ENCODE results near the gene MYLK2. TPM values are rescaled to one million over a fixed set of nuclear protein-coding genes. Genes with fewer than 3 reads are reported as not detected.

Gene MYLK2
- total RNA-seq, 2 experiments from 2014 or later, result not detected

GRCh38 chr20:31848088-31848999 lies 29.2 kb downstream of the MYLK2 start:
- no peak overlapping the region for H3K4me3 Mint-ChIP-seq
- peaks cover 7% of the 10 kb centered on the region for H3K4me1 ChIP-seq (ENCODE audit: insufficient read depth, low read length)
- H3K4me1 Mint-ChIP-seq (ENCODE audit: low read depth), result no peaks in the 10 kb centered on the region
- no peaks in the 10 kb centered on the region for H3K36me3 Mint-ChIP-seq (ENCODE audit: low read depth)
- H3K9me3 ChIP-seq (ENCODE audit: control insufficient read depth in 1 of 2, insufficient read depth in 1 of 2, low read length in 2 of 2), result peaks cover 0 to 4% of the 10 kb centered on the region in 2 experiments
- no peak for TF ChIP-seq CTCF (IDR thresholded peaks at IDR 0.05)
- no peaks in the 10 kb centered on the region for H3K36me3 ChIP-seq (ENCODE audit: insufficient read depth, low read length)
- H3K4me3 ChIP-seq (ENCODE audit: low read length), result no peak overlapping the region
- H3K27me3 ChIP-seq (ENCODE audit: control insufficient read depth in 1 of 2, insufficient read depth in 2 of 2, low read length in 2 of 2), result peaks cover 5 to 12% of the 10 kb centered on the region in 2 experiments
- H3K27me3 Mint-ChIP-seq, result peaks cover 32% of the 10 kb centered on the region
- H3K27ac ChIP-seq (ENCODE audit: low read depth in 1 of 2, low read length in 2 of 2), result no peak overlapping the region
- H3K27ac Mint-ChIP-seq, result no peak overlapping the region
- no peaks in the 10 kb centered on the region for H3K9me3 Mint-ChIP-seq
- DNase-seq (no peak), ATAC-seq (ENCODE audit: poor library complexity) (no peak)
- CTCF ChIA-PET, result no interaction called here
- POLR2A ChIA-PET, result no interaction called here
- intact Hi-C loops (cut with DNase I, micrococcal nuclease), result no loop called here

GRCh38 chr20:31849306-31849930 lies 30.3 kb downstream of the MYLK2 start:
- Histone ChIP-seq H3K36me3 (ENCODE audit: insufficient read depth, low read length) (no peaks in the 10 kb centered on the region), H3K4me3 (ENCODE audit: low read length) (no peak overlapping the region), H3K27me3 (ENCODE audit: control insufficient read depth in 1 of 2, insufficient read depth in 2 of 2, low read length in 2 of 2) (peaks cover 7 to 13% of the 10 kb centered on the region in 2 experiments), H3K4me1 (ENCODE audit: insufficient read depth, low read length) (peaks cover 7% of the 10 kb centered on the region), H3K27ac (ENCODE audit: low read depth in 1 of 2, low read length in 2 of 2) (no peak overlapping the region), H3K9me3 (ENCODE audit: control insufficient read depth in 1 of 2, insufficient read depth in 1 of 2, low read length in 2 of 2) (peaks cover 0 to 4% of the 10 kb centered on the region in 2 experiments)
- ATAC-seq (ENCODE audit: poor library complexity) (no peak), DNase-seq (no peak)
- H3K27ac Mint-ChIP-seq, result no peak overlapping the region
- POLR2A ChIA-PET, result no interaction called here
- H3K27me3 Mint-ChIP-seq, result peaks cover 32% of the 10 kb centered on the region
- no peak overlapping the region for H3K4me3 Mint-ChIP-seq
- no peak for TF ChIP-seq CTCF (IDR thresholded peaks at IDR 0.05)
- CTCF ChIA-PET, result interaction anchor here (0.6 kb wide), 1 partner anchor 36 kb away, joined by 3 read pairs; no protein-coding TSS in a partner anchor
- intact Hi-C loops (cut with DNase I, micrococcal nuclease), result no loop called here
- H3K4me1 Mint-ChIP-seq (ENCODE audit: low read depth), result no peaks in the 10 kb centered on the region
- no peaks in the 10 kb centered on the region for H3K9me3 Mint-ChIP-seq
- no peaks in the 10 kb centered on the region for H3K36me3 Mint-ChIP-seq (ENCODE audit: low read depth)

- H3K36me3 ChIP-seq (ENCODE audit: insufficient read depth, low read length), result no peaks in the 10 kb centered on the region
- peaks cover 32% of the 10 kb centered on the region for H3K27me3 Mint-ChIP-seq
- no peaks in the 10 kb centered on the region for H3K9me3 Mint-ChIP-seq
- POLR2A ChIA-PET, result no interaction called here
- peaks cover 7% of the 10 kb centered on the region for H3K4me1 ChIP-seq (ENCODE audit: insufficient read depth, low read length)
- peaks cover 11 to 29% of the 10 kb centered on the region in 2 experiments for H3K27me3 ChIP-seq (ENCODE audit: control insufficient read depth in 1 of 2, insufficient read depth in 2 of 2, low read length in 2 of 2)
- H3K9me3 ChIP-seq (ENCODE audit: control insufficient read depth in 1 of 2, insufficient read depth in 1 of 2, low read length in 2 of 2), result peaks cover 0 to 4% of the 10 kb centered on the region in 2 experiments
- no peak for TF ChIP-seq CTCF (IDR thresholded peaks at IDR 0.05)
- ATAC-seq (ENCODE audit: poor library complexity) (no peak), DNase-seq (no peak)
- no peaks in the 10 kb centered on the region for H3K4me1 Mint-ChIP-seq (ENCODE audit: low read depth)
- H3K27ac ChIP-seq (ENCODE audit: low read depth in 1 of 2, low read length in 2 of 2), result no peak overlapping the region
- H3K36me3 Mint-ChIP-seq (ENCODE audit: low read depth), result no peaks in the 10 kb centered on the region
- H3K27ac Mint-ChIP-seq, result no peak overlapping the region
- intact Hi-C loops (cut with DNase I, micrococcal nuclease), result loop anchor here in 1 of 2 experiments (10.0 kb wide), 1 partner anchor 243 kb away; no protein-coding TSS in a partner anchor
- H3K4me3 ChIP-seq (ENCODE audit: low read length), result no peak overlapping the region
- H3K4me3 Mint-ChIP-seq, result no peak overlapping the region
- CTCF ChIA-PET, result no interaction called here
Measured at GRCh38 chr20:31851240-31851955, 32.2 kb downstream of the MYLK2 start.
